B cell (primary cell): ENCODE measurements around the gene SLPI.

Experiments used
- CTCF ChIP-seq: fragments of 200-600 bp; IDR thresholded peaks from one replicate; pipeline ENCODE4 v1.8.0; 2022; ENCODE audit warnings: antibody characterized with exemption, mild to moderate bottlenecking
- EZH2 ChIP-seq: IDR thresholded peaks from 2 replicates; pipeline ENCODE4 v1.6.1; 2012; ENCODE audit warnings: borderline replicate concordance, low read depth, mild to moderate bottlenecking, moderate library complexity, low read length; ENCODE audit not compliant: insufficient read depth, poor library complexity, severe bottlenecking

- no peak for TF ChIP-seq CTCF
- no peak for TF ChIP-seq EZH2
These were observed 3.3 kb upstream of the SLPI start for GRCh38 chr20:45257711-45258110.
